ENCODE results near the gene PAQR4. TPM values are rescaled to one million over a fixed set of nuclear protein-coding genes. Genes with fewer than 3 reads are reported as not detected.

Gene PAQR4
- total and polyA plus RNA-seq, 2 of the 13 experiments (the other 11 are each of a cell fraction or from before 2014, with no cell fraction given): 15.9 to 24.8 TPM

- no peak for TF ChIP-seq ZNF746 (CRISPR knock-in tag; IDR thresholded peaks at IDR 0.05)
- TF ChIP-seq TCF12 (IDR thresholded peaks at IDR 0.05): no peak
- TF ChIP-seq TCF12 (CRISPR knock-in tag; IDR thresholded peaks at IDR 0.05): no peak
- TF ChIP-seq ARID4A (CRISPR knock-in tag; IDR thresholded peaks at IDR 0.05; ENCODE audit: borderline replicate concordance): peak; percentile 59; the same call in 1 of the 2 replicates
- 0 out of 2 replicates have a peak, but pooled peaks have one; percentile 59 for TF ChIP-seq ZBTB7A (CRISPR knock-in tag; IDR thresholded peaks at IDR 0.05)
- TF ChIP-seq TBX2 (CRISPR knock-in tag; IDR thresholded peaks at IDR 0.05; ENCODE audit: borderline replicate concordance): peak; percentile 55; the same call in 1 of the 2 replicates
- TF ChIP-seq ZBTB7B (CRISPR knock-in tag; IDR thresholded peaks at IDR 0.05): peak; percentile 61; the same call in 1 of the 2 replicates
- no peak for TF ChIP-seq GPBP1L1 (CRISPR knock-in tag; IDR thresholded peaks at IDR 0.05)
- 0 out of 2 replicates have a peak, but pooled peaks have one; percentile 15 for TF ChIP-seq ZFP91 (CRISPR knock-in tag; IDR thresholded peaks at IDR 0.05; ENCODE audit: borderline replicate concordance)
- no peak for TF ChIP-seq NONO (IDR thresholded peaks at IDR 0.05)
- 0 out of 2 replicates have a peak, but pooled peaks have one; percentile 2 for TF ChIP-seq NONO (CRISPR knock-in tag; conservative IDR thresholded peaks at IDR 0.05)
- peak; percentile 64 for TF ChIP-seq AGO2 (optimal IDR thresholded peaks at IDR 0.05; ENCODE audit: low read depth, low read length)
- TF ChIP-seq ZNF232 (CRISPR knock-in tag; IDR thresholded peaks at IDR 0.05; ENCODE audit: borderline replicate concordance): no peak
- TF ChIP-seq ASH2L (IDR thresholded peaks at IDR 0.05; ENCODE audit: insufficient read length, low read depth, low read length): peak; percentile 23
- peak; percentile 34 for TF ChIP-seq TAF15 (IDR thresholded peaks at IDR 0.05; ENCODE audit: low read depth, low read length, poor library complexity, severe bottlenecking)
- TF ChIP-seq MED13 (CRISPR knock-in tag; IDR thresholded peaks at IDR 0.05): 0 out of 2 replicates have a peak, but pooled peaks have one; percentile 43
- no peak for TF ChIP-seq ZNF816 (CRISPR knock-in tag; IDR thresholded peaks at IDR 0.05; ENCODE audit: borderline replicate concordance)
- peak; percentile 57 for TF ChIP-seq SRSF1 (optimal IDR thresholded peaks at IDR 0.05; ENCODE audit: low read depth, low read length)
- no peak for TF ChIP-seq SOX13 (IDR thresholded peaks at IDR 0.05)
- no peak for TF ChIP-seq SOX13 (CRISPR knock-in tag; conservative IDR thresholded peaks at IDR 0.05 in 1 of 2, IDR thresholded peaks at IDR 0.05 in 1 of 2)
Observed at GRCh38 chr16:2964475-2965336, 4.4 kb upstream of the PAQR4 start (continued).
